ENCODE measurements around the gene WDR53. TPM values are rescaled to one million over a fixed set of nuclear protein-coding genes. Genes with fewer than 3 reads are reported as not detected.

The WDR53 gene
- total and polyA plus RNA-seq, 2 experiments from 2014 or later: 8.9 to 9.3 TPM

GRCh38 chr3:196506687-196507086 is 61.7 kb downstream of the WDR53 start:
- H2AFZ ChIP-seq: no peak overlapping the region
- in situ Hi-C loops (cut with MboI): loop anchor here (25.0 kb wide), 1 partner anchor 444 kb away; no protein-coding TSS in a partner anchor
- peaks cover 13% of the 10 kb centered on the region for H3F3A ChIP-seq (ENCODE audit: insufficient read depth)
- peaks cover 7% of the 10 kb centered on the region for H3K79me2 ChIP-seq (ENCODE audit: insufficient read depth)
- no peak overlapping the region for H3K4me3 ChIP-seq
- no peaks in the 10 kb centered on the region for H3K27me3 ChIP-seq (replicated peaks; ENCODE audit: insufficient read depth)
- H3K4me2 ChIP-seq (ENCODE audit: unreplicated experiment): no peak overlapping the region
- H3K9me2 ChIP-seq (ENCODE audit: insufficient read depth): no peaks in the 10 kb centered on the region
- TF ChIP-seq EZH2 (IDR thresholded peaks at IDR 0.05; ENCODE audit: insufficient read depth, poor library complexity, severe bottlenecking) (no peak), EZH2phosphoT487 (IDR thresholded peaks at IDR 0.05; ENCODE audit: insufficient read depth, low read depth) (no peak)
- H4K20me1 ChIP-seq (ENCODE audit: insufficient read depth): no peaks in the 10 kb centered on the region
- no peak overlapping the region for H3K9ac ChIP-seq
- 0 out of 2 replicates have a peak, but pooled peaks cover 3% of the 10 kb centered on the region for H3K4me1 ChIP-seq (ENCODE audit: insufficient read depth)
- no peak overlapping the region for H3K27ac ChIP-seq
- H3K36me3 ChIP-seq (ENCODE audit: low read depth): no peaks in the 10 kb centered on the region
- no peak for DNase-seq
- WGBS, 2 experiments (ENCODE audit: low coverage in 1 of 2, low lambda C conversion rate in 2 of 2, missing lambda C conversion rate in 2 of 2): 74 to 75% methylated on average over 8 of the region's 8 CpGs
- H3K9me3 ChIP-seq (ENCODE audit: low read depth): no peaks in the 10 kb centered on the region

- H4K20me1 ChIP-seq (ENCODE audit: insufficient read depth): no peaks in the 10 kb centered on the region
- H3K9me3 ChIP-seq (ENCODE audit: low read depth): no peaks in the 10 kb centered on the region
- H3K27me3 ChIP-seq (replicated peaks; ENCODE audit: insufficient read depth): no peaks in the 10 kb centered on the region
- DNase-seq: no peak
- peaks cover 10% of the 10 kb centered on the region for H3K4me1 ChIP-seq (ENCODE audit: insufficient read depth)
- 92 to 96% methylated on average over 6 of the region's 6 CpGs for WGBS, 2 experiments (ENCODE audit: low coverage in 1 of 2, low lambda C conversion rate in 2 of 2, missing lambda C conversion rate in 2 of 2)
- H3K9ac ChIP-seq: no peak overlapping the region
- H3K4me3 ChIP-seq: no peak overlapping the region; the same call in 1 of the 2 replicates
- H3K36me3 ChIP-seq (ENCODE audit: low read depth): no peaks in the 10 kb centered on the region
- TF ChIP-seq EZH2 (IDR thresholded peaks at IDR 0.05; ENCODE audit: insufficient read depth, poor library complexity, severe bottlenecking) (no peak), EZH2phosphoT487 (IDR thresholded peaks at IDR 0.05; ENCODE audit: insufficient read depth, low read depth) (no peak)
- H3K79me2 ChIP-seq (ENCODE audit: insufficient read depth): peaks cover 28% of the 10 kb centered on the region
- H3F3A ChIP-seq (ENCODE audit: insufficient read depth): peaks cover 31% of the 10 kb centered on the region
- no peak overlapping the region for H3K4me2 ChIP-seq (ENCODE audit: unreplicated experiment)
- in situ Hi-C loops (cut with MboI): loop anchor here (25.0 kb wide), 1 partner anchor 442 kb away; no protein-coding TSS in a partner anchor
- no peak overlapping the region for H3K27ac ChIP-seq
- H2AFZ ChIP-seq: peak overlapping the region; percentile 87
- no peaks in the 10 kb centered on the region for H3K9me2 ChIP-seq (ENCODE audit: insufficient read depth)
Measured at GRCh38 chr3:196504556-196504955, 63.8 kb downstream of the WDR53 start.

Small RNAs within 50 kb of the gene (small RNA-seq; reads per million reads assigned to genes)
- not detected for gene RPS29P3 (ENCODE audit: low read depth, low replicate concordance)

Other genes starting within 250 kb of the WDR53 start
- not detected in 2 replicates for gene TM4SF19, start 230.2 kb downstream of the WDR53 start, total RNA-seq (2014; rRNA removed; shearing (Covaris generic))
- not detected in 2 replicates for gene TM4SF19, start 230.2 kb downstream of the WDR53 start, polyA plus RNA-seq (2016; fragmentation: Nextera tagmentation; extraction: Ambion mirVana)
- gene UBXN7, start 136.1 kb downstream of the WDR53 start, total RNA-seq (2014; rRNA removed; shearing (Covaris generic)): 13.9 and 19.1 TPM in 2 replicates
- gene UBXN7, start 136.1 kb downstream of the WDR53 start, polyA plus RNA-seq (2016; fragmentation: Nextera tagmentation; extraction: Ambion mirVana): 38.7 and 40.2 TPM in 2 replicates
- 12.3 and 14.2 TPM in 2 replicates for gene RNF168, start 64.8 kb downstream of the WDR53 start, total RNA-seq (2014; rRNA removed; shearing (Covaris generic))
- gene RNF168, start 64.8 kb downstream of the WDR53 start, polyA plus RNA-seq (2016; fragmentation: Nextera tagmentation; extraction: Ambion mirVana): 13.6 and 14.2 TPM in 2 replicates
- gene SMCO1, start 53.2 kb downstream of the WDR53 start, total RNA-seq (2014; rRNA removed; shearing (Covaris generic)): not detected in 2 replicates
- not detected in 2 replicates for gene SMCO1, start 53.2 kb downstream of the WDR53 start, polyA plus RNA-seq (2016; fragmentation: Nextera tagmentation; extraction: Ambion mirVana)
- gene FBXO45, start 106 bp upstream of the WDR53 start, total RNA-seq (2014; rRNA removed; shearing (Covaris generic)): 7.2 and 10.7 TPM in 2 replicates
- gene FBXO45, start 106 bp upstream of the WDR53 start, polyA plus RNA-seq (2016; fragmentation: Nextera tagmentation; extraction: Ambion mirVana): 1.7 and 2.1 TPM in 2 replicates
- 0.22 TPM in 1 of 2 replicates, not detected in the other for gene NRROS, start 71.1 kb upstream of the WDR53 start, total RNA-seq (2014; rRNA removed; shearing (Covaris generic))
- not detected in 2 replicates for gene NRROS, start 71.1 kb upstream of the WDR53 start, polyA plus RNA-seq (2016; fragmentation: Nextera tagmentation; extraction: Ambion mirVana)
- gene CEP19, start 143.7 kb upstream of the WDR53 start, total RNA-seq (2014; rRNA removed; shearing (Covaris generic)): 5.4 and 5.6 TPM in 2 replicates
- gene CEP19, start 143.7 kb upstream of the WDR53 start, polyA plus RNA-seq (2016; fragmentation: Nextera tagmentation; extraction: Ambion mirVana): 4.5 and 5.7 TPM in 2 replicates
- gene PIGX, start 143.8 kb upstream of the WDR53 start, total RNA-seq (2014; rRNA removed; shearing (Covaris generic)): 27.6 and 37.3 TPM in 2 replicates
- 36.0 and 37.3 TPM in 2 replicates for gene PIGX, start 143.8 kb upstream of the WDR53 start, polyA plus RNA-seq (2016; fragmentation: Nextera tagmentation; extraction: Ambion mirVana)
- gene PAK2, start 171.3 kb upstream of the WDR53 start, total RNA-seq (2014; rRNA removed; shearing (Covaris generic)): 22.6 and 24.4 TPM in 2 replicates
- gene PAK2, start 171.3 kb upstream of the WDR53 start, polyA plus RNA-seq (2016; fragmentation: Nextera tagmentation; extraction: Ambion mirVana): 29.4 and 30.5 TPM in 2 replicates